Mesenchymal stem cell (in vitro differentiated cells and primary cell): ENCODE measurements around the gene TTC27.

Source experiments
- DNase-seq: peaks from one replicate; pipeline ENCODE4 v3.0.0-alpha.2; 2013
- H2AFZ ChIP-seq: one replicate; pipeline ENCODE4 v1.6.1; 2013; ENCODE audit warnings: low read depth, mild to moderate bottlenecking, control low read depth, inconsistent platforms, low read length, moderate library complexity
- H2AK5ac ChIP-seq: 2 replicates; pipeline ENCODE4 v1.6.1; 2013; ENCODE audit warnings: low read length, moderate library complexity, mild to moderate bottlenecking, inconsistent platforms; ENCODE audit not compliant: severe bottlenecking
- H2BK120ac ChIP-seq: one replicate; pipeline ENCODE4 v1.6.1; 2013; ENCODE audit warnings: low read depth, mild to moderate bottlenecking, inconsistent platforms, low read length, moderate library complexity
- H2BK12ac ChIP-seq, 2 experiments: one replicate each; pipeline ENCODE4 v1.6.1; 2013; ENCODE audit warnings: inconsistent platforms in 2 of 2, low read length in 2 of 2, mild to moderate bottlenecking in 2 of 2, moderate library complexity in 2 of 2, control low read depth in 1 of 2
- H2BK15ac ChIP-seq: one replicate; pipeline ENCODE4 v1.6.1; 2013; ENCODE audit warnings: mild to moderate bottlenecking, low read depth, inconsistent platforms; ENCODE audit not compliant: poor library complexity, severe bottlenecking
- H2BK5ac ChIP-seq: 2 replicates; pipeline ENCODE4 v1.6.1; 2013; ENCODE audit warnings: low read depth, mild to moderate bottlenecking, low read length, control low read depth, inconsistent platforms; ENCODE audit not compliant: poor library complexity, severe bottlenecking
- H3K14ac ChIP-seq, 2 experiments: one replicate each; pipeline ENCODE4 v1.6.1; 2013; ENCODE audit warnings: inconsistent platforms in 2 of 2, low read length in 2 of 2, control low read depth in 1 of 2, mild to moderate bottlenecking in 1 of 2, moderate library complexity in 1 of 2
- H3K18ac ChIP-seq, 2 experiments: one replicate each; pipeline ENCODE4 v1.6.1; 2013; ENCODE audit warnings: inconsistent platforms in 2 of 2, low read length in 2 of 2, control low read depth in 1 of 2, low read depth in 1 of 2, mild to moderate bottlenecking in 1 of 2
- H3K23ac ChIP-seq, 2 experiments: one replicate each; pipeline ENCODE4 v1.6.1; 2013; ENCODE audit warnings: inconsistent platforms in 2 of 2, low read length in 2 of 2, mild to moderate bottlenecking in 2 of 2, moderate library complexity in 2 of 2, control low read depth in 1 of 2
- H3K27ac ChIP-seq: 2 replicates; pipeline ENCODE4 v1.5.1; 2013; ENCODE audit warnings: mild to moderate bottlenecking, moderate library complexity, low read length, control low read depth, inconsistent platforms; ENCODE audit not compliant: poor library complexity, severe bottlenecking
- H3K27me3 ChIP-seq, 2 experiments: 2 replicates each; pipeline versions ENCODE4 v1.6.1 to v1.7.0; 2013; ENCODE audit warnings: low read length in 2 of 2, mild to moderate bottlenecking in 2 of 2, moderate library complexity in 2 of 2, control low read depth in 1 of 2, inconsistent platforms in 1 of 2; ENCODE audit not compliant: control insufficient read depth in 1 of 2, insufficient read depth in 1 of 2
- H3K36me3 ChIP-seq, 2 experiments: 2 replicates each; pipeline versions ENCODE4 v1.6.1 to v1.7.0; 2013; ENCODE audit warnings: low read length in 2 of 2, control low read depth in 1 of 2, inconsistent platforms in 1 of 2, low read depth in 1 of 2, mild to moderate bottlenecking in 1 of 2; ENCODE audit not compliant: insufficient read depth in 2 of 2, control insufficient read depth in 1 of 2
- H3K4ac ChIP-seq, 2 experiments: one replicate each; pipeline ENCODE4 v1.6.1; 2013; ENCODE audit warnings: inconsistent platforms in 2 of 2, low read length in 2 of 2, mild to moderate bottlenecking in 2 of 2, moderate library complexity in 2 of 2, control low read depth in 1 of 2, low read depth in 1 of 2
- H3K4me1 ChIP-seq: 2 replicates; pipeline ENCODE4 v1.6.1; 2013; ENCODE audit warnings: low read depth, low read length, control low read depth; ENCODE audit not compliant: control insufficient read depth, insufficient read depth
- H3K4me2 ChIP-seq: 2 replicates; pipeline ENCODE4 v1.6.1; 2013; ENCODE audit warnings: low read length, mild to moderate bottlenecking, inconsistent platforms; ENCODE audit not compliant: poor library complexity, severe bottlenecking
- H3K4me3 ChIP-seq, 2 experiments: 2 replicates each; pipeline versions ENCODE4 v1.5.1 to v1.7.0; 2013; ENCODE audit warnings: low read length in 2 of 2, mild to moderate bottlenecking in 2 of 2, control low read depth in 1 of 2, low read depth in 1 of 2; ENCODE audit not compliant: insufficient read depth in 1 of 2
- H3K79me1 ChIP-seq: replicated peaks from 2 replicates; pipeline ENCODE4 v1.6.1; 2013; ENCODE audit warnings: mild to moderate bottlenecking, control low read depth, low read length, inconsistent platforms; ENCODE audit not compliant: poor library complexity, severe bottlenecking
- H3K9ac ChIP-seq: 2 replicates; pipeline ENCODE4 v1.7.0; 2013; ENCODE audit warnings: mild to moderate bottlenecking, low read length, moderate library complexity
- H3K9me3 ChIP-seq: 2 replicates; pipeline ENCODE4 v1.7.0; 2013; ENCODE audit warnings: mild to moderate bottlenecking, low read length; ENCODE audit not compliant: control insufficient read depth
- H4K8ac ChIP-seq: one replicate; pipeline ENCODE4 v1.6.1; 2013; ENCODE audit warnings: inconsistent platforms, mild to moderate bottlenecking, low read length, moderate library complexity
- H4K91ac ChIP-seq: one replicate; pipeline ENCODE4 v1.6.1; 2013; ENCODE audit warnings: mild to moderate bottlenecking, low read length, inconsistent platforms
- WGBS: methylation state at CpG from one replicate; pipeline ENCODE4 v1.1.7; 2013; ENCODE audit warnings: mixed read lengths; 5-methylcytosine and 5-hydroxymethylcytosine counted together

TTC27 gene

GRCh38 chr2:32830196-32830595 lies 202.3 kb downstream of the TTC27 start:
- Histone ChIP-seq H2BK5ac (no peak overlapping the region), H2BK120ac (no peak overlapping the region), H3K4me1 (no peaks in the 10 kb centered on the region), H4K91ac (no peak overlapping the region), H2AK5ac (no peak overlapping the region), H3K9me3 (peaks cover 7% of the 10 kb centered on the region), H2AFZ (no peak overlapping the region), H3K4ac (no peak overlapping the region), H3K27ac (no peak overlapping the region), H3K9ac (no peak overlapping the region), H3K23ac (no peak overlapping the region), H3K27me3 (peaks cover 0 to 9% of the 10 kb centered on the region in 2 experiments), H4K8ac (no peak overlapping the region), H3K4me3 (no peak overlapping the region), H2BK12ac (no peak overlapping the region), H3K79me1 (no peaks in the 10 kb centered on the region), H3K14ac (no peak overlapping the region), H3K36me3 (no peaks in the 10 kb centered on the region), H3K18ac (no peak overlapping the region), H3K4me2 (no peak overlapping the region), H2BK15ac (no peak overlapping the region)
- 100% methylated on average over 1 of the region's 1 CpG for WGBS
- DNase-seq: no peak

DNA sequence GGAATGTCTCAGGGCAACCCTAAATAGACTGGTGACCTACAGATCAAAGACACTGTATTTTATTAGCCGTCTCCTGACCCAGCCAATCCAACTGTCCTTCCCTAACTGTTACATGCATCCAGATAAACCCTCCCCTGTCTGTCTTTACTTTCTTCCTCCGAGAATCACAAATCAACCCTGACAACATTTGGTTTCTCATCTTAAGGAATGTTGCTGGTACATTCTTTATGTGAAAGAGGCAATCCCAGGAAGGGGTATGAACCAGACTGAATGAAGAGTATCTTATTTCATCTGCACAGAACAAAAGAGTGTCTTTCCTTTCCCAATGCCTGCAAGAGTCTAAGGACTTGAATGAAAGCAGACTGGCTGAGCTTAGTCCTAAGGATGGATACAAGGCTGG lies 205.0 kb downstream of the TTC27 start:
- peaks cover 0 to 17% of the 10 kb centered on the region in 2 experiments for H3K27me3 ChIP-seq
- H2AK5ac ChIP-seq: no peak overlapping the region
- H3K4me1 ChIP-seq: no peaks in the 10 kb centered on the region
- no peak overlapping the region for H3K14ac ChIP-seq
- H2AFZ ChIP-seq: no peak overlapping the region
- 89% methylated on average over 1 of the region's 2 CpGs for WGBS
- DNase-seq: peak; percentile 30
- H4K91ac ChIP-seq: no peak overlapping the region
- no peak overlapping the region for H2BK5ac ChIP-seq
- no peak overlapping the region for H3K23ac ChIP-seq
- no peak overlapping the region for H2BK15ac ChIP-seq
- H3K9me3 ChIP-seq: peaks cover 7% of the 10 kb centered on the region
- H3K4me3 ChIP-seq: no peak overlapping the region
- no peak overlapping the region for H3K18ac ChIP-seq
- H3K79me1 ChIP-seq: no peaks in the 10 kb centered on the region
- peak overlapping the region; percentile 49 for H3K27ac ChIP-seq
- no peak overlapping the region for H3K4me2 ChIP-seq
- H3K4ac ChIP-seq: no peak overlapping the region
- H4K8ac ChIP-seq: no peak overlapping the region
- H2BK12ac ChIP-seq: no peak overlapping the region
- no peak overlapping the region for H3K9ac ChIP-seq
- no peaks in the 10 kb centered on the region for H3K36me3 ChIP-seq
- H2BK120ac ChIP-seq: no peak overlapping the region

- Histone ChIP-seq H3K18ac (no peak overlapping the region), H3K14ac (no peak overlapping the region), H3K4me1 (no peaks in the 10 kb centered on the region), H2BK15ac (no peak overlapping the region), H3K79me1 (no peaks in the 10 kb centered on the region), H3K9me3 (peaks cover 7% of the 10 kb centered on the region), H2BK120ac (no peak overlapping the region), H3K27me3 (peaks cover 0 to 17% of the 10 kb centered on the region in 2 experiments), H3K23ac (no peak overlapping the region), H3K9ac (no peak overlapping the region), H2AK5ac (peak overlapping the region; percentile 16), H3K4ac (no peak overlapping the region), H4K8ac (no peak overlapping the region), H3K27ac (no peak overlapping the region), H3K36me3 (no peaks in the 10 kb centered on the region), H3K4me2 (no peak overlapping the region), H3K4me3 (no peak overlapping the region), H2BK12ac (no peak overlapping the region), H4K91ac (no peak overlapping the region), H2BK5ac (no peak overlapping the region), H2AFZ (no peak overlapping the region)
- DNase-seq: no peak
- WGBS: 88% methylated on average over 2 of the region's 2 CpGs
Measured at GRCh38 chr2:32833709-32834108, 205.9 kb downstream of the TTC27 start.

- H3K27me3 ChIP-seq: peaks cover 0 to 17% of the 10 kb centered on the region in 2 experiments
Measured at GRCh38 chr2:32835148-32835547, 207.3 kb downstream of the TTC27 start.

More at GRCh38 chr2:32835148-32835547, 207.3 kb downstream of the TTC27 start:
- no peak overlapping the region for H3K9ac ChIP-seq
- WGBS: 82% methylated on average over 3 of the region's 3 CpGs
- no peak overlapping the region for H4K91ac ChIP-seq
- no peak overlapping the region for H2AFZ ChIP-seq
- no peaks in the 10 kb centered on the region for H3K79me1 ChIP-seq
- H2BK5ac ChIP-seq: no peak overlapping the region
- H3K4me2 ChIP-seq: no peak overlapping the region
- no peaks in the 10 kb centered on the region for H3K4me1 ChIP-seq
- no peak overlapping the region for H2BK12ac ChIP-seq
- DNase-seq: no peak
- no peak overlapping the region for H3K14ac ChIP-seq
- H3K36me3 ChIP-seq: no peaks in the 10 kb centered on the region
- no peaks in the 10 kb centered on the region for H3K9me3 ChIP-seq
- H2AK5ac ChIP-seq: no peak overlapping the region
- H3K4ac ChIP-seq: no peak overlapping the region
- H2BK120ac ChIP-seq: no peak overlapping the region
- H4K8ac ChIP-seq: no peak overlapping the region
- no peak overlapping the region for H3K27ac ChIP-seq
- H2BK15ac ChIP-seq: no peak overlapping the region
- H3K18ac ChIP-seq: no peak overlapping the region
- H3K23ac ChIP-seq: no peak overlapping the region
- H3K4me3 ChIP-seq: no peak overlapping the region
